ENCODE measurements around the gene RPL13. TPM values are rescaled to one million over a fixed set of nuclear protein-coding genes. Genes with fewer than 3 reads are reported as not detected.
A peak's percentile ranks its signal among the peaks of the same experiment; 100 is the strongest.

Gene RPL13
- total and polyA plus RNA-seq, 2 of the 8 experiments (the other 6 are each of a cell fraction or from before 2014, with no cell fraction given), result 2,162 to 7,384 TPM

GRCh38 chr16:89600427-89600826 is 39.9 kb downstream of the RPL13 start:
- peaks cover 0 to 11% (median 9%) of the 10 kb centered on the region in 4 experiments; a peak in 5 of 7 replicates for H3K4me1 ChIP-seq (replicated peaks in 1 of 4; ENCODE audit: control insufficient read depth in 3 of 4, insufficient read depth in 4 of 4, low read length in 3 of 4)
- CTCF ChIA-PET (ENCODE audit: partially characterized antibody), result interaction anchor here (0.7 to 4.8 kb wide), 23 partner anchors 9 to 106 kb away, joined by 3 to 56 read pairs (median 4); partner anchors contain the start of gene DPEP1
- H3K9me3 ChIP-seq (ENCODE audit: insufficient read depth in 2 of 2, low read depth in 1 of 2, low read length in 1 of 2), result no peaks in the 10 kb centered on the region
- H3K36me3 ChIP-seq (ENCODE audit: control insufficient read depth in 2 of 4, insufficient read depth in 4 of 4, low read length in 3 of 4), result no peaks in the 10 kb centered on the region
- H2BK12ac ChIP-seq (ENCODE audit: low read depth, low read length), result peak overlapping the region; percentile 85; the same call in 1 of the 2 replicates
- peaks cover 2% of the 10 kb centered on the region for H3K23me2 ChIP-seq (ENCODE audit: low read depth, low read length)
- H3K27ac ChIP-seq (ENCODE audit: low read depth, low read length), result no peak overlapping the region
- no peak overlapping the region for H3K23ac ChIP-seq (ENCODE audit: insufficient read length)
- H3K27me3 ChIP-seq (replicated peaks in 1 of 4; ENCODE audit: control insufficient read depth in 3 of 4, extremely low read depth in 1 of 4, insufficient read depth in 3 of 4, low read length in 3 of 4), result no peaks in the 10 kb centered on the region; a peak in 1 of 7 replicates
- H2BK5ac ChIP-seq (ENCODE audit: low read depth, low read length), result 0 out of 2 replicates have a peak overlapping the region, but pooled peaks have one; percentile 56
- H2BK120ac ChIP-seq (replicated peaks; ENCODE audit: low read depth, low read length), result no peak overlapping the region
- H3K9ac ChIP-seq (replicated peaks in 1 of 4; ENCODE audit: extremely low read depth in 1 of 4, low read depth in 3 of 4, low read length in 3 of 4), result no peak overlapping the region
- H3K79me1 ChIP-seq (ENCODE audit: low read depth, low read length), result no peaks in the 10 kb centered on the region
- H3K18ac ChIP-seq (ENCODE audit: extremely low read depth, low read length), result no peak overlapping the region
- DNase-seq (ENCODE audit: low read depth in 1 of 2, low spot score in 2 of 2) (no peak), FAIRE-seq (no peak)
- H3K79me2 ChIP-seq (ENCODE audit: control insufficient read depth in 1 of 2, insufficient read depth in 2 of 2, low read length in 2 of 2), result no peaks in the 10 kb centered on the region
- no peak overlapping the region for H4K5ac ChIP-seq (ENCODE audit: insufficient read length, low read depth, low read length)
- H3K56ac ChIP-seq (replicated peaks; ENCODE audit: insufficient read length, low read depth, low read length), result no peak overlapping the region
- peaks cover 0 to 9% of the 10 kb centered on the region in 2 experiments for H4K20me1 ChIP-seq (replicated peaks in 1 of 2; ENCODE audit: control insufficient read depth in 1 of 2, insufficient read depth in 2 of 2, low read length in 2 of 2)
- 95% methylated on average over 12 of the region's 12 CpGs; no CpG with 5 or more reads in 1 of the 2 experiments for WGBS, 2 experiments (ENCODE audit: extremely low coverage in 1 of 2, insufficient coverage in 1 of 2, insufficient read length in 1 of 2, insufficient replicate concordance in 2 of 2, low coverage in 1 of 2, low lambda C conversion rate in 2 of 2, missing lambda C conversion rate in 1 of 2)
- H2BK15ac ChIP-seq (ENCODE audit: low read length), result peak overlapping the region; percentile 92; the same call in 1 of the 2 replicates
- POLR2A ChIA-PET (ENCODE audit: partially characterized antibody), result interaction anchor here (0.9 to 1.3 kb wide), 6 partner anchors 13 to 86 kb away, joined by 3 to 5 read pairs (median 3); partner anchors contain the start of genes CDK10 and DPEP1
- H3K14ac ChIP-seq (ENCODE audit: insufficient read length), result no peak overlapping the region
- no peak overlapping the region for H3K4me2 ChIP-seq (ENCODE audit: insufficient read depth in 1 of 2, low read depth in 2 of 2, low read length in 2 of 2)
- H2AK5ac ChIP-seq (ENCODE audit: low read depth, low read length), result no peak overlapping the region
- H4K8ac ChIP-seq (ENCODE audit: extremely low read depth, insufficient read depth, low read length), result no peak overlapping the region
- no peak overlapping the region for H3K4me3 ChIP-seq (ENCODE audit: extremely low read depth in 1 of 4, insufficient read depth in 2 of 4, low read depth in 3 of 4, low read length in 4 of 4)
- no peak overlapping the region for H2AFZ ChIP-seq (ENCODE audit: low read length)
- H2BK20ac ChIP-seq (ENCODE audit: low read length), result no peak overlapping the region
- peak overlapping the region; percentile 29 for H3K4ac ChIP-seq (replicated peaks; ENCODE audit: insufficient read length, low read depth, low read length)
- H4K91ac ChIP-seq (replicated peaks; ENCODE audit: insufficient read length, low read length), result no peak overlapping the region
- no peak for TF ChIP-seq TAF7 (optimal IDR thresholded peaks at IDR 0.05; ENCODE audit: borderline replicate concordance, low read depth, low read length)
- TF ChIP-seq CTBP2 (IDR thresholded peaks at IDR 0.05; ENCODE audit: borderline replicate concordance, insufficient read depth, insufficient read length, low read length), result no peak
- no peak for TF ChIP-seq SAP30 (IDR thresholded peaks at IDR 0.05; ENCODE audit: insufficient read depth, insufficient replicate concordance, low read length)
- no peak for TF ChIP-seq MAX (IDR thresholded peaks at IDR 0.05)
- TF ChIP-seq CREB1 (IDR thresholded peaks at IDR 0.05), result no peak

All from H1 (cell line).